Spleen (tissue), 11 donors: ENCODE results near the gene MRPS22. TPM values are rescaled to one million over a fixed set of nuclear protein-coding genes. Genes with fewer than 3 reads are reported as not detected.

Source experiments
- DNase-seq: peaks from one replicate; pipeline ENCODE4 v3.0.0-alpha.2; 2020
- H3K27ac ChIP-seq, 8 donors: fragments of 200-600 bp; sonication (generic) in 7 of 8; 1 replicate in 4 of 8; 2 replicates in 4 of 8; pipeline versions ENCODE4 v1.5.0 to v1.8.0; 2016 to 2021; ENCODE audit warnings: inconsistent platforms in 4 of 8, mild to moderate bottlenecking in 4 of 8, moderate library complexity in 1 of 8
- H3K27me3 ChIP-seq, 7 donors: fragments of 200-600 bp; sonication (generic) in 6 of 7; replicated peaks in 1 of 7; 1 replicate in 4 of 7; 2 replicates in 3 of 7; pipeline versions ENCODE4 v1.5.0 to v1.8.0; 2016 to 2021; ENCODE audit warnings: inconsistent platforms in 3 of 7, mild to moderate bottlenecking in 1 of 7
- H3K36me3 ChIP-seq, 6 donors: fragments of 200-600 bp; sonication (generic) in 5 of 6; 1 replicate in 4 of 6; 2 replicates in 2 of 6; pipeline versions ENCODE4 v1.5.0 to v1.8.0; 2016 to 2021; ENCODE audit warnings: inconsistent platforms in 2 of 6
- H3K4me1 ChIP-seq, 6 donors: fragments of 200-600 bp; sonication (generic) in 5 of 6; 1 replicate in 3 of 6; 2 replicates in 3 of 6; pipeline versions ENCODE4 v1.5.0 to v1.8.0; 2016 to 2021; ENCODE audit warnings: inconsistent platforms in 3 of 6
- H3K4me3 ChIP-seq, 8 donors: fragments of 200-600 bp; sonication (generic) in 7 of 8; 1 replicate in 4 of 8; 2 replicates in 4 of 8; pipeline versions ENCODE4 v1.5.0 to v1.8.0; 2016 to 2021; ENCODE audit warnings: inconsistent platforms in 4 of 8, mild to moderate bottlenecking in 4 of 8, moderate library complexity in 2 of 8
- H3K9me3 ChIP-seq, 8 donors: fragments of 200-600 bp; sonication (generic) in 7 of 8; 1 replicate in 4 of 8; 2 replicates in 4 of 8; pipeline versions ENCODE4 v1.5.0 to v1.8.0; 2016 to 2021; ENCODE audit warnings: inconsistent platforms in 4 of 8
- CTCF ChIP-seq, 11 experiments: fragments of 200-600 bp in 7 of 11; fragments of 450-650 bp in 4 of 11; sonication (generic) in 4 of 11; IDR thresholded peaks in 8 of 11; conservative IDR thresholded peaks in 3 of 11; 1 replicate in 7 of 11; 2 replicates in 4 of 11; pipeline versions ENCODE4 v1.4.0 to v1.8.0; 2016 to 2021; ENCODE audit warnings: antibody characterized with exemption in 11 of 11, inconsistent platforms in 4 of 11, mild to moderate bottlenecking in 1 of 11
- POLR2A ChIP-seq, 3 donors: fragments of 450-650 bp; IDR thresholded peaks; one replicate each; pipeline ENCODE4 v1.5.1; 2017; ENCODE audit warnings: antibody characterized with exemption in 3 of 3, mild to moderate bottlenecking in 1 of 3
- POLR2AphosphoS5 ChIP-seq, 3 donors: sonication (generic); formaldehyde crosslinking; IDR thresholded peaks; one replicate each; pipeline ENCODE4 v1.5.1; 2017; ENCODE audit warnings: antibody characterized with exemption in 3 of 3
- WGBS, 5 donors: extraction: QIAGEN DNeasy Blood & Tissue Kit in 3 of 5; methylation state at CpG; one replicate each; pipeline versions ENCODE4 v1.1.5 to v1.1.7; 2013 to 2018; 5-methylcytosine and 5-hydroxymethylcytosine counted together
- intact Hi-C: fragments of 100-400 bp; cut with DNase I; formaldehyde crosslinking; loops from one replicate; pipeline ENCODE4 v1.15.0; 2023; ENCODE audit warnings: low total_unique reads
- polyA plus RNA-seq, 3 donors: library from polyadenylated mRNA; stranded (reverse); fragments of 200-250 nt; gene quantifications; one replicate each; pipeline ENCODE4 v1.2.1, GENCODE V29; 2013
- total RNA-seq, 7 donors: library from RNA; depleted of rRNA in 3 of 7; stranded (reverse); fragments of >200 nt in 3 of 7; fragmentation: NEBNext Ultra II Directional in 4 of 7; extraction: Animal tissue kit (Norgen Biotek cat#: 25700) in 4 of 7; gene quantifications; one replicate each; pipeline versions ENCODE4 v1.1.0 to v1.2.1, GENCODE V29; 2016 to 2021
- donor health status: healthy with polysubstance abuse.
- donor health status: DM: no; HTN: no; CAD: no; lungs with moderate emphysema.
- donor health status: DM: no; HTN: no; CAD: no.
- donor health status: Bipolar disorder and iron deficiency.
- donor health status: healthy.
- donor health status: DM: no; HTN: no; CAD: no.
- donor health status: DM: yes; HTN: yes; CAD: no.

Gene MRPS22
- total and polyA plus RNA-seq, 10 donors: 24.8 to 53.2 (median 30.9) TPM

GRCh38 chr3:139322346-139322745 lies 21.5 kb upstream of the MRPS22 start:
- Histone ChIP-seq H3K36me3 (no peaks in the 10 kb centered on the region), H3K4me1 (no peaks in the 10 kb centered on the region), H3K27ac (no peak overlapping the region), H3K27me3 (peaks cover 0 to 24% (median 3%) of the 10 kb centered on the region in 7 donors), H3K4me3 (no peak overlapping the region), H3K9me3 (no peaks in the 10 kb centered on the region)
- TF ChIP-seq POLR2AphosphoS5 (IDR thresholded peaks at IDR 0.05): no peak
- no peak for TF ChIP-seq POLR2A (IDR thresholded peaks at IDR 0.05)
- TF ChIP-seq CTCF (IDR thresholded peaks at IDR 0.05 in 8 of 11, conservative IDR thresholded peaks at IDR 0.05 in 3 of 11): no peak
- 58 to 66% (median 64%) methylated on average over 5 of the region's 5 CpGs for WGBS, 5 donors
- intact Hi-C loops: loop anchor here (10.0 kb wide), 1 partner anchor 398 kb away; no protein-coding TSS in a partner anchor
- no peak for DNase-seq

GRCh38 chr3:139323146-139323545 lies 20.7 kb upstream of the MRPS22 start:
- Histone ChIP-seq H3K4me1 (no peaks in the 10 kb centered on the region), H3K9me3 (no peaks in the 10 kb centered on the region), H3K4me3 (no peak overlapping the region), H3K27me3 (peaks cover 0 to 16% (median 0%) of the 10 kb centered on the region in 7 donors), H3K27ac (no peak overlapping the region), H3K36me3 (no peaks in the 10 kb centered on the region)
- no peak for TF ChIP-seq POLR2AphosphoS5 (IDR thresholded peaks at IDR 0.05)
- no peak for TF ChIP-seq POLR2A (IDR thresholded peaks at IDR 0.05)
- TF ChIP-seq CTCF (IDR thresholded peaks at IDR 0.05 in 8 of 11, conservative IDR thresholded peaks at IDR 0.05 in 3 of 11): no peak
- intact Hi-C loops: loop anchor here (10.0 kb wide), 1 partner anchor 398 kb away; no protein-coding TSS in a partner anchor
- DNase-seq: no peak
- WGBS, 5 donors: 76 to 93% (median 88%) methylated on average over 6 to 7 of the region's 7 CpGs

GRCh38 chr3:139324456-139324855 lies 19.4 kb upstream of the MRPS22 start:
- peaks cover 5 to 8% (median 7%) of the 10 kb centered on the region in 6 donors for H3K4me1 ChIP-seq
- intact Hi-C loops: loop anchor here (10.0 kb wide), 1 partner anchor 400 kb away; no protein-coding TSS in a partner anchor
- H3K4me3 ChIP-seq: no peak overlapping the region
- WGBS, 5 donors: 64 to 76% (median 72%) methylated on average over 5 of the region's 5 CpGs
- no peaks in the 10 kb centered on the region for H3K9me3 ChIP-seq
- H3K36me3 ChIP-seq: no peaks in the 10 kb centered on the region
- no peak for TF ChIP-seq CTCF (IDR thresholded peaks at IDR 0.05 in 8 of 11, conservative IDR thresholded peaks at IDR 0.05 in 3 of 11)
- peaks cover 0 to 4% (median 0%) of the 10 kb centered on the region in 7 donors for H3K27me3 ChIP-seq
- DNase-seq: no peak
- H3K27ac ChIP-seq: no peak overlapping the region

GRCh38 chr3:139325551-139325950 lies 18.3 kb upstream of the MRPS22 start:
- TF ChIP-seq POLR2A (IDR thresholded peaks at IDR 0.05) (no peak), CTCF (IDR thresholded peaks at IDR 0.05 in 8 of 11, conservative IDR thresholded peaks at IDR 0.05 in 3 of 11) (no peak), POLR2AphosphoS5 (IDR thresholded peaks at IDR 0.05) (no peak)
- no peak for DNase-seq
- WGBS, 5 donors: 86 to 100% (median 96%) methylated on average over 2 to 3 of the region's 3 CpGs

More at GRCh38 chr3:139325551-139325950, 18.3 kb upstream of the MRPS22 start:
- Histone ChIP-seq H3K27me3 (peaks cover 0 to 11% (median 6%) of the 10 kb centered on the region in 7 donors), H3K9me3 (no peaks in the 10 kb centered on the region), H3K27ac (no peak overlapping the region), H3K4me3 (no peak overlapping the region), H3K4me1 (peaks cover 6 to 12% (median 9%) of the 10 kb centered on the region in 6 donors), H3K36me3 (no peaks in the 10 kb centered on the region)
- intact Hi-C loops: loop anchor here (5.0 to 10.0 kb wide), 2 partner anchors 213 to 401 kb away; no protein-coding TSS in a partner anchor
